ENCODE data around the gene ROR1. TPM values are rescaled to one million over a fixed set of nuclear protein-coding genes. Genes with fewer than 3 reads are reported as not detected.
"Not testable (repeated sequence)": the region's sequence is repeated elsewhere in the genome, so short reads cannot be mapped to it uniquely, and the experiment has no call there.

Gene ROR1
- total RNA-seq, 1 donor from 2014 or later = 81.4 TPM

DNA sequence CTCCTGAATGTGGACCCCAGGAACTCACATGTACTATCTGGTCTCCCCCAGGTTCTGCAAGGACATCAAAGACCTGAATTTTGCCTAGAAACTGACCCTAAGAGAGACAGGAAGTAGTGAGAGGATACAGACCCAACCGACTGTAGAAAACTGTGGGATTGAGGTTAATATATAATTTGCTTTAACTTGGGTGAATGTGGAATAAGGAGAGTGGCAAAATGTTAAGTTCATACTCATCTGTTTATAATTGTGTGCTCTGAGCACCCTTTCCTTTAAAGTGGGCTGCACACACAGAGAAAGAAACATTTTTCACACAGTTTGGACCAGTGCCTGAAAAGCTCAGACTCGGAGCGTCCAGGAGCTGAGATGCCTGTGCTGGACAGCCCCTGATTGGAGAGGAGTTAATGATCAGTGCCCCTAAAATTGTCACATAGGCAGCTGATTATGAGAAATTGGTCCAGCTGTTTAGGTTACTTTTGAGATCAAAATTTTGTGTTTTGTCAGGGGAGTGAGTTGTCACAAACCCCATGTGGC, 37.2 kb downstream of the ROR1 start:
- no peak for DNase-seq (ENCODE audit: low spot score in 2 of 2, unreplicated experiment in 2 of 2)
- peak overlapping the region; percentile 71 for H3K27ac Mint-ChIP-seq
- H3K36me3 Mint-ChIP-seq = peaks cover 16% of the 10 kb centered on the region
- no peak overlapping the region for H3K4me3 Mint-ChIP-seq
- peaks cover 17% of the 10 kb centered on the region for H3K9me3 Mint-ChIP-seq
- no peaks in the 10 kb centered on the region for H3K27me3 Mint-ChIP-seq (ENCODE audit: low read depth)
- peaks cover 26% of the 10 kb centered on the region for H3K4me1 Mint-ChIP-seq
- TF ChIP-seq, protein P1, sequence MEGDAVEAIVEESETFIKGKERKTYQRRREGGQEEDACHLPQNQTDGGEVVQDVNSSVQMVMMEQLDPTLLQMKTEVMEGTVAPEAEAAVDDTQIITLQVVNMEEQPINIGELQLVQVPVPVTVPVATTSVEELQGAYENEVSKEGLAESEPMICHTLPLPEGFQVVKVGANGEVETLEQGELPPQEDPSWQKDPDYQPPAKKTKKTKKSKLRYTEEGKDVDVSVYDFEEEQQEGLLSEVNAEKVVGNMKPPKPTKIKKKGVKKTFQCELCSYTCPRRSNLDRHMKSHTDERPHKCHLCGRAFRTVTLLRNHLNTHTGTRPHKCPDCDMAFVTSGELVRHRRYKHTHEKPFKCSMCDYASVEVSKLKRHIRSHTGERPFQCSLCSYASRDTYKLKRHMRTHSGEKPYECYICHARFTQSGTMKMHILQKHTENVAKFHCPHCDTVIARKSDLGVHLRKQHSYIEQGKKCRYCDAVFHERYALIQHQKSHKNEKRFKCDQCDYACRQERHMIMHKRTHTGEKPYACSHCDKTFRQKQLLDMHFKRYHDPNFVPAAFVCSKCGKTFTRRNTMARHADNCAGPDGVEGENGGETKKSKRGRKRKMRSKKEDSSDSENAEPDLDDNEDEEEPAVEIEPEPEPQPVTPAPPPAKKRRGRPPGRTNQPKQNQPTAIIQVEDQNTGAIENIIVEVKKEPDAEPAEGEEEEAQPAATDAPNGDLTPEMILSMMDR (IDR thresholded peaks at IDR 0.05; ENCODE audit: unreplicated experiment) = no peak

DNA sequence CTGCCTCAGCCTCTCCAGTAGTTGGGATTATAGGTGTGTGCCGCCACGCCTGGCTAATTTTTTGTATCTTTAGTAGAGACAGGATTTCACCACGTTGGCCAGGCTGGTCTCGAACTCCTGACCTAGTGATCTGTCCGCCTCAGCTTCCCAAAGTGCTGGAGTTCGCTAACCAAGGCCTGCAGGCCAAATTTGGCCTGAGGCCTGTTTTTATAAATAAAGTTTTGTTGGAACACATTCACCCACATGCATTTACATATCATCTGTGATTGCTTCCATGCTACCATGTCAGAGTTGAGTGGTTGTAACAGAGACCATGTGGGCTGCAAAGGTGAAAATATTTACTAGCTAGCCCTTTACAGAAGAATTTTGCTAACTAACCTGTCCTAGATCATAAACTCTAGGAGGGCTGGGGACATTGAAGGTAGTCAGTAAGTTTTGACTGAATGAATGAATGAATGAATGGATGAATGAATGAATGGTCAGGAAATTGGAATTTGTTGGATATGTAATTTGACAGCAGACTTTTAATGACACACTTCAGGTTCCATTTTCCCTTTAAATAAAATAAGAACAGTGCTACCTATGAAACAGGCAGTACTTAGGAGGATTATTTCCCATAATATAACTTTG, 38.4 kb downstream of the ROR1 start:
- TF ChIP-seq, protein P1 (IDR thresholded peaks at IDR 0.05; ENCODE audit: unreplicated experiment) = no peak
- Mint-ChIP-seq H3K27ac (no peak overlapping the region), H3K36me3 (peaks cover 23% of the 10 kb centered on the region), H3K9me3 (peaks cover 23% of the 10 kb centered on the region), H3K4me1 (peaks cover 30% of the 10 kb centered on the region), H3K4me3 (no peak overlapping the region), H3K27me3 (ENCODE audit: low read depth) (no peaks in the 10 kb centered on the region)
- no peak for DNase-seq (ENCODE audit: low spot score in 2 of 2, unreplicated experiment in 2 of 2)

DNA sequence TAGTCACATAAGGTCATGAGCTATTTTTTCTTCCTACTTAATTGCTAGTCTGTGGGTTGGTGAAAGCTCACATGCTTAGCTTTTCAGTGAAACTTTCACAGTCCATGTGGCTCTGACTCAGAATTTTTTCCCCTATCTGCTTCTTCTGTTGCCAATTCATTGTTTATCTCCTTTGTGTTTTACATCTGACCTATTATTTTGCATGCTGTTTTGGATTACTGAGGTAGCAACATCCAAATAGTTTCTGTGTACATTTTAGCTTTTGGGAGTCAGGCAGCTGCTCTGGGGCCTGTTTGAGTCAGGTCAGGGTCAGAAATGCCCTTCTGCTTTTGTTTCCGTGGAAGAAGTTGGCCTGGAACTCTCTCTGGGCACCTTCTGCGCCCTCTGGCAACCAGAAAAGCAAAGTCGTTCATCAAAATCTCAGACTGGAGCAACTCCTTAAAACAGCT, 40.0 kb downstream of the ROR1 start:
- H3K27me3 Mint-ChIP-seq (ENCODE audit: low read depth) = no peaks in the 10 kb centered on the region
- peaks cover 15% of the 10 kb centered on the region for H3K36me3 Mint-ChIP-seq
- peaks cover 15% of the 10 kb centered on the region for H3K9me3 Mint-ChIP-seq
- H3K27ac Mint-ChIP-seq = peak overlapping the region; percentile 58
- DNase-seq (ENCODE audit: low spot score in 2 of 2, unreplicated experiment in 2 of 2) = no peak
- TF ChIP-seq, protein P1 (IDR thresholded peaks at IDR 0.05; ENCODE audit: unreplicated experiment) = no peak
- H3K4me1 Mint-ChIP-seq = peaks cover 46% of the 10 kb centered on the region
- H3K4me3 Mint-ChIP-seq = no peak overlapping the region

DNA sequence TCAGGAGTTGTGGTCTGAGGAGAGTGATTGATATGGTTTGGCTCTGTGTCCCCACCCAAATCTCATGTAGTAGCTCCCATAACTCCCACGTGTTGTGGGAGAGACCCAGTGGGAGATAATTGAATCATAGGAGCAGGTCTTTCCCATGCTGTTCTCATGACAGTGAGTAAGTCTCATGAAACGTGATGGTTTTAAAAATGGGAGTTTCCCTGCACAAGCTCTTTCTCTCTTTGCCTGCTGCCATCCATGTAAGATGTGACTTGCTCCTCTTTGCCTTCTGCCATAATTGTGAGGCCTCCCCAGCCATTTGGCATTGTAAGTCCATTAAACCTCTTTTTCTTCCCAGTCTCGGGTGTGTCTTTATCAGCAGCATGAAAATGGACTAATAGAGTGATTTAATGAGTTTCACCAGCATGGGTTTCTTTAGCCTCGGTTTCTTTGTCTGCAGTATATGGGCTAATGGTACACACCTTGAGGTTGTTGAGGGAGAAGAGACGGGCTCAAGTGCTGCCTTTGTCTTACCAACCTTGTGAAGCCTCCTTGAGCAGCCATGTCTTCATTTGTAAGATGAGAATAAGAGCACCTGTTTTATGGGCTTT, 42.5 kb downstream of the ROR1 start:
- not testable (repeated sequence) for DNase-seq (ENCODE audit: low spot score in 2 of 2, unreplicated experiment in 2 of 2); H3K4me3 Mint-ChIP-seq; H3K27ac Mint-ChIP-seq; H3K27me3 Mint-ChIP-seq (ENCODE audit: low read depth)
- Mint-ChIP-seq H3K36me3 (peaks cover 15% of the 10 kb centered on the region), H3K9me3 (peaks cover 15% of the 10 kb centered on the region), H3K4me1 (peaks cover 36% of the 10 kb centered on the region)

DNA sequence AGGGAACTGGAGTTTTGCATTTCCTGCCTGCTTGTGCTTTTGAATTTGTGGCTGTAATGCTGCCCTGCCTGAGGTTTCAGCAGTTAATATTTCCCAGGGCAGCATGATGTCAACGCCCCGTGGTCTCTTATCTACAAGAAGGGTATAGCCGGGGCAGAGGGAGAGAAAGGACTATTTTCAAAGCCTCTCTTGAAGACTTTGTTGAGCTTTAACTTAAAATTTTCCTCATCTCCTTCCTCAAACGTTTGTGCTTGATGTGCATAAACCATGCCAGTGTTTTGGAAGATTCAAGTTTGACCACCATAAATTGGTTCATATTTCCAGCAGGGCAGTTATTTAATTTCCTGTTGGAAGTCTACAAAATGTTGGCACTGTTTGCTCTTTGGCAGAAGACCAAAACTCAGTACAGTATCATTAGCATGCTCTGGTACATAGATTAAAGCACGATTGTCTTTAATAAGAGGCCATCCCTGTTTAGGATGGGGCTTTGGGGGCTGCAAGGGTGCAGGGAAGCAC, 43.4 kb downstream of the ROR1 start:
- Mint-ChIP-seq H3K9me3 (peaks cover 15% of the 10 kb centered on the region), H3K27me3 (ENCODE audit: low read depth) (no peaks in the 10 kb centered on the region), H3K4me3 (no peak overlapping the region), H3K36me3 (peaks cover 15% of the 10 kb centered on the region), H3K4me1 (peaks cover 40% of the 10 kb centered on the region), H3K27ac (peak overlapping the region; percentile 83)
- DNase-seq (ENCODE audit: low spot score in 2 of 2, unreplicated experiment in 2 of 2) = no peak
- TF ChIP-seq, protein P1 (IDR thresholded peaks at IDR 0.05; ENCODE audit: unreplicated experiment) = no peak

DNA sequence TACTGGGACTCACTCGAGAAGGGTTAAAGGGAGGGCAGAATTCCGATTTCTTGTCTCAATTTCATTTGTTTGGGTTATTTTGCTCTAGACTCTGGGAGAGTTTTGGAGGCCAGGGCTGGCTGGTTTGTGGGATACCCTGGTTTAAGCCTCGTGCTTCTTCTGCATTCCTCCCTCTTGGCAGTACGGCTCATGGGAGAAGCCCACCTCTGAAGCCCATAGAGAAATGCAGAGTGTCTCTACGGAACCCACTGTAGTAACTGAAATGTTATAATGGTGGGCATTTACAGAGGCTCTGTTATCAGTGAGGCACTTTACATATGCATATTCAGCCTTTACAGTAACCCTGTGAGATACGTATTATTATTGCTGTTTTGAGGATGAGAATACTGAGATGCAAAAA, 43.9 kb downstream of the ROR1 start:
- TF ChIP-seq, protein P1 (IDR thresholded peaks at IDR 0.05; ENCODE audit: unreplicated experiment) = no peak
- no peak for DNase-seq (ENCODE audit: low spot score in 2 of 2, unreplicated experiment in 2 of 2)
- peak overlapping the region; percentile 83 for H3K27ac Mint-ChIP-seq
- peaks cover 40% of the 10 kb centered on the region for H3K4me1 Mint-ChIP-seq
- peaks cover 15% of the 10 kb centered on the region for H3K36me3 Mint-ChIP-seq
- H3K4me3 Mint-ChIP-seq = no peak overlapping the region
- H3K9me3 Mint-ChIP-seq = peaks cover 15% of the 10 kb centered on the region
- no peaks in the 10 kb centered on the region for H3K27me3 Mint-ChIP-seq (ENCODE audit: low read depth)

Data from mesothelial cell of epicardium (in vitro differentiated cells).